Activated CD8-positive, alpha-beta memory T cell treated with anti-CD3 and anti-CD28 coated beads for 48 hours (primary cell): ENCODE data around the gene YPEL1.
"Not testable (repeated sequence)": the region's sequence is repeated elsewhere in the genome, so short reads cannot be mapped to it uniquely, and the experiment has no call there.

ENCODE experiments used
- DNase-seq, 3 experiments: peaks; one replicate each; pipeline ENCODE4 v3.0.0-alpha.2; 2020; ENCODE audit warnings: low read depth in 2 of 3, low spot score in 2 of 3

The YPEL1 gene

DNA sequence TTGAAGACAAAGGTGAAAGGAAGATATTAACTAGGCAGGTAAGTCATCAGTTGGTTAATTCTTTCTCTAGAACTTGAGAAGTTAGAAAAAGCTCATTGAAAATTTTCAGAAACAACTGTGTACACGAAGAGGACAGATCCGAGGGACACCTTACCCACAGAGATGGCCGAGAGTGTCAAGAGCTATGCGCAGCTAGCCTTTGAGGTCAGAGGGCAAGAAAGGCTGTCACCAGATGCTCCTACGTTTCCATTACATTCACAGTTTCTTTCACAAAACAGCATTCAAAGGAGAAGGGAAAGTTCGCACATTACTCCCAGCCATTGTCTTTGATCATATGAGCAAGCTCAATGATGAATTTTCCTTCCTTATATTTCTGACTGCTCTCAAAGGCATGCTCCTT is 34.8 kb downstream of the YPEL1 start:
- DNase-seq: no peak

- DNase-seq: no peak
Measured at GRCh38 chr22:21699643-21700042, 36.0 kb downstream of the YPEL1 start.

DNA sequence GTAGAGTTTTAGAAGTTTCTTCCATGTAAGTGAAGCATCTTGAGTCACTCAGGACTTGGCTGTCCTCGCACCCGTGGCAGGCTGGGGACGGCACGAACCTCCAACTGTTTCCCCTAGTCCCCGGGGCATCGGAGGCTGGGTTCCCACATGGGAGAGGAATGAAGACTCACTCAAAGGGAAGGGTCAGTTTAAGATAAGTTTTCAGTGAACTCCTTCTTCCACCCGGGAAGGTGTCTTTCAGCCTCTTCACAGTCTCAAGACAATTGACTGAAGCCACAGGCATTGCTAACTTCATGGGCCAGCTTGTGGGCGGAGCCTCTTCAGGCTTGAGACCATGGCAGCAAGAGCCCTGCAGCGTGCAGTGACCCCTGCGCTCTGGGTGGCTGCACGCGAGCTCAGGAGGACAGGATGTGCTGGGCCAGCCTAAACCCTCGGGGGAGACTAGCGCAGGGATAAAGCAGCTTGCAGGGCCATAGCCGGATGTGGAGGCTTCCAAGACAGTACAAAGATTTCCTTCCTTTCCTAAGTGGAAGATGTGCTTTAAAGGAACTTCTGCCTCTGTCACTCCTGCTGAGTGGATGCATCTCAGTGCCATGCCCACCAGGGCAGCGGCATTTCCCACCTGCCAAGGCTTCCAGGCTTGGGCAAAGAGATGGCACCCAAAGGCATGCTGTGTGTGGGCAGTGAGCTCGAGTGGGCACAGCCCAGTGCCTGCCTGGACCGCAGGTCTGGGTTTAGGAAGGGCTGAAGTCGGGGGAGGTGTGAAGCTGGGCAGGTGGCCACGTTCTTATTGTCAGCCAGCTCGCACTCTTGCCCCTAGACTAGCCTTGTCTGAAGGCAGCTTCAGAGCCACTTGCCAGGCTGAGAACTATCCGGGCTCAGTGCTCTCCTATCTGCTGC is 36.9 kb downstream of the YPEL1 start:
- DNase-seq: no peak

DNA sequence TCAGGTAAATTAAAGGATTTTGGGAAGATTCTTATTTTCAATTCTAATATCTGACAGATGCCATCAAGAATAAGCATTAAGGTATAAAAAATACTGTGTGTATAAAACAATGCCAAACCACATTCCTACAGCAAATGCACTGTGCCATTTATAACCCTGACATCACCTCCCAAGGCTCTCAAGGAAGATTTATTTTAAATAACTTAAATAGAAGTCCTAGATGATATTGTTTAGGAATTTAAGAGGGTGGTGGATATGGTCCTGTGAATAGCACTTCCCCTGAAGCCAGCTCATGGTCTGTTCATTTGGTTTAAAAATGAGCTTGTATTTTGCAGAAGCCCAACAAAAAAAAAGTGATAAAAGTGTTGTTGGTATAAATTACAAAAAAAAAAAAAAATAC is 37.7 kb downstream of the YPEL1 start:
- DNase-seq: no peak

GRCh38 chr22:21697021-21697771 is 38.4 kb downstream of the YPEL1 start:
- no peak for DNase-seq

DNA sequence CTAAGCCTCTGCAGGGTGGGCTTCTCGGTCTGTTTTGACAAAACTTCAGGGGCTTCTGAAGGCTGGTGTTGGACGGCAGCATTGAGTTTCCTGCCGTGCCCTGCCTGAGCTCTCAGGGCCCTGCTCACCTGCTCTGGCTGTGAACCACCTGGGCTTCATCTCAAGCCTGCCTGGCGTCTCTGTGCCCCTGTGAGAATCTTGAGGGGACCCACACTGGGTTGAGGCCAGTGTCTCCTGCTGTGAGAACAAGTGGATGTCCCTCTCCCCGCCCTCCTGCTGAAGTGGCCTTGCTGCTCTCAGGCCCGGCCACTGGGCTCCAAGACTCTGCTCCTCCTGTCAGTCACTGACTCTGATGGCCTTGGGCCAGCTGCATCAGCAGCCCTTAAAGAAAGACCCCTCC is 39.5 kb downstream of the YPEL1 start:
- DNase-seq: no peak

- DNase-seq: no peak
Measured at GRCh38 chr22:21695430-21696085, 40.0 kb downstream of the YPEL1 start.

GRCh38 chr22:21694795-21695429 is 40.7 kb downstream of the YPEL1 start:
- DNase-seq: no peak

DNA sequence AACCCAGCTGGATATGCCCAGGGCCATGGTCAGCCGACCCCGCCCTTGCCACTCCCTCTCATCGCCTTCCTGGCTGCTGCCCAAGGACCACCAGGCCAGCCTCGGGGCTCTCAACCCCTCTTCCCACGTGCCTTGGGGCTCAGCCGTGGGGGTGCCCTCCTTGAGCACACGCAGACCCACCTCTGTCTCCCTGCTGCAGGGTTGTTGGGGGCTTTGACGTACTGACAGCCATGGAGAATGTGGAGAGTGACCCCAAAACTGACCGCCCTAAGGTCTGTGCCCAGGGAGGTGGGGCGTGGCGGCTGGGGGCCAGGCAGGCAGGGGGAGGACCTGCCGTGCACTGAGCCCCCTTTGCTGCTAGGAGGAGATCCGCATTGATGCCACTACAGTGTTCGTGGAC is 41.2 kb downstream of the YPEL1 start:
- no peak for DNase-seq

DNA sequence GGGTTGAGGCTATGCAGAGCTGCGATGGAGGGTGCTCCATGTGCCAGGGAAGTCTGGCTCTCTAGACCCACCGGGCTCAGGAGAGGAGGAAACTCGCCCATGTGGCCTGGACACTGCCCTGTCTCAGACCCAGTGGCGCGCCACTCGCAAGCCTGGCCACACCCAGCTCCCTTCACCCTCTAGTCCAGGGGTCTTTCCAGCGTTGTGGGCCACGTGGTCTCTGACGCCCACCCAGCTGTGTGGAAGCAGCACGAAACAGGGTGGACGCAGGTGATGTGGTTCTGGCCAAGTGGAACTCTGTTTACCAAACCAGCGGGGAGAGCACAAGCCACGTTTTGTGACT is 41.6 kb downstream of the YPEL1 start:
- DNase-seq: no peak

- no peak for DNase-seq
Measured at GRCh38 chr22:21693333-21693998, 42.1 kb downstream of the YPEL1 start.

- DNase-seq: not testable (repeated sequence)
Measured at GRCh38 chr22:21692856-21693255, 42.7 kb downstream of the YPEL1 start.

GRCh38 chr22:21691816-21692215 is 43.8 kb downstream of the YPEL1 start:
- no peak for DNase-seq

- DNase-seq: no peak
Measured at GRCh38 chr22:21690401-21690801, 45.2 kb downstream of the YPEL1 start.

DNA sequence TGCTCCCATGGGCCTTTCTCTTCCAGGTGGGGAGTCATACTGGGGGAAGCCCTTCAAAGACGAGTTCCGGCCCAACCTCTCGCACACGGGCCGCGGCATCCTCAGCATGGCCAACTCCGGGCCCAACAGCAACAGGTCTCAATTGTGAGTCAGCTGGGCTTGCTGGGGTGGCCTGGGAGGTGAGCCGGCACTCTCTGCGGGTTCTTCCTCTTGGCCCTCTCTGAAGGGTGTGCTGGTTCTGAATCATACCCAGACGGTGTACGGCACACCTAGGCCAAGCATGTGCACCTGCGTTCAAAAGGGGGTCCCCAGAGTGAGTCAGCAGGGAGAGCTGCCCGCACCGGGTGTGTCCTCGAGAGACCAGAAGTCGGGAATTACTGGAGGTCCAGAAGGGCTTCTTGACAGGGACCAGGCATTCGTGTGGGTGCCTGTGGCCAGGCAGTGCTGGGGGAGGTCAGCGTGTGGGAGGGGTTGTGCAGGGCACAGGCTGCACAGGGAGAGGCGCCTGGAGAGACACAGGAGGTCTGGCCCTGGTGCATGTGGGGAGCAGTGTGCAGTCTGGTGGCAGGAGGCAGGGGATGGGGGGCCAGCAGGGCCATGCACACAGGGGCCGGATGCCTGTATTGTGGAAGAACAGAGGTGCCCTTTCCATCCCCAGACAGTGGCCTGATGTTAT is 46.8 kb downstream of the YPEL1 start:
- no peak for DNase-seq

DNA sequence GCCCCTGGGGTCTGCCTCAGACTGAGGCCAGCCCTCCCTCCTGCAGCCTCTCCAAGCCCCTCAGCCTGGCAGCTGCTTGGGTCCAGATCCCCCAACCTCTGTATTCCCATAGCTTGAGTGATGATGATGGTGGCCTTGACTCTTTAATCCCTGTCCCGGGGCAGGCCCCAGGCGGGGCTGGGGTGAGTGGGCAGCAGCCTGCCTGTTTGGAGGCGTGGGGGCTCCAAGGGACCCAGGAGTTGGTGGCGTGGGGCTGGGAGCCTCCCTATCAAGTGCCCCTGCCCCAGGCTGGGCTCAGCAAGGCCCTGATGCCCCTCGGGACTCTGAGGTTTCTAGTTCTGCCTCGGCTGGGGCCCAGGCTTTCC is 47.3 kb downstream of the YPEL1 start:
- no peak for DNase-seq

GRCh38 chr22:21687685-21688259 is 47.8 kb downstream of the YPEL1 start:
- no peak for DNase-seq

GRCh38 chr22:21686634-21687393 is 48.8 kb downstream of the YPEL1 start:
- DNase-seq: no peak

DNA sequence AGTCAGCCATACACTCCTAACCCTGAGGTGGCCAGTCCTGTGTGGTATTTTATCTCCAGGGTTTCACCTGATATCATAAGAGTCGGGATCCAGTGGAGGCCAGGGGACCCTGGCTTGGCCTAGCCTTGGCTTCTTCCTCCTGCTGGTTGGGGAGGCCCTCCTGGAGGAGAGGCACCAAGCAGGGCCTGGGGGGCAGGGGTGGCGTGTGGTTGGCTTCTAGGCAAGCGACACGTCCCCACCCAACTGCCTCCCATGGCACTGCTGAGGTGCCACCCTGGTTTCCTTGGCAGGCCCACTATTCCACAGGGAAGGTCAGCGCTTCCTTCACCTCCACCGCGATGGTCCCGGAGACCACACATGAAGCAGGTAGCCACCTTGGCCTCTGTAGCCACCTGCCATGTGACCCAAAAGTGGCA is 49.4 kb downstream of the YPEL1 start:
- DNase-seq: no peak
